Measurements from ENCODE around the gene BRCA1. TPM values are rescaled to one million over a fixed set of nuclear protein-coding genes. Genes with fewer than 3 reads are reported as not detected.

Gene BRCA1
- total RNA-seq, 1 experiment from 2014 or later = 44.1 TPM

GRCh38 chr17:43013296-43013695 is 111.9 kb downstream of the BRCA1 start:
- H3K27ac ChIP-seq (ENCODE audit: low read depth, low read length) = no peak overlapping the region
- H3K4me2 ChIP-seq (ENCODE audit: low read length) = no peak overlapping the region
- no peak for ATAC-seq
- no peaks in the 10 kb centered on the region for H4K20me1 ChIP-seq (ENCODE audit: insufficient read depth)
- H3K9ac ChIP-seq (ENCODE audit: low read length) = no peak overlapping the region
- no peaks in the 10 kb centered on the region for H3K79me2 ChIP-seq (ENCODE audit: insufficient read depth, low read length)
- TF ChIP-seq EZH2 (IDR thresholded peaks at IDR 0.05) (no peak), SRF (IDR thresholded peaks at IDR 0.05; ENCODE audit: low read depth) (no peak), ATF3 (IDR thresholded peaks at IDR 0.05) (no peak), MAX (IDR thresholded peaks at IDR 0.05) (no peak), ZFX (IDR thresholded peaks at IDR 0.05) (no peak)
- no peak for DNase-seq (ENCODE audit: low read depth, low spot score)
- no peak overlapping the region for H3K4me3 ChIP-seq (replicated peaks in 1 of 2; ENCODE audit: low read depth in 1 of 2, low read length in 2 of 2)
- no TSS peak for BruUV-seq (replicated peaks)
- CTCF ChIA-PET = interaction anchor here (1.6 kb wide), 1 partner anchor 11 kb away, joined by 5 read pairs; no protein-coding TSS in a partner anchor
- peaks cover 0 to 9% of the 10 kb centered on the region in 2 experiments; a peak in 3 of 4 replicates for H3K36me3 ChIP-seq (ENCODE audit: control insufficient read depth in 1 of 2, insufficient read depth in 2 of 2, low read length in 2 of 2)
- no peaks in the 10 kb centered on the region for H3K9me3 ChIP-seq (ENCODE audit: control insufficient read depth in 1 of 2, insufficient read depth in 1 of 2, low read depth in 1 of 2, low read length in 2 of 2)
- peaks cover 10 to 25% of the 10 kb centered on the region in 2 experiments; a peak in 3 of 4 replicates for H3K4me1 ChIP-seq (ENCODE audit: control insufficient read depth in 1 of 2, insufficient read depth in 2 of 2, low read length in 2 of 2)
- no peaks in the 10 kb centered on the region for H3K27me3 ChIP-seq (ENCODE audit: insufficient read depth, low read length)
- intact Hi-C loops (cut with micrococcal nuclease) = no loop called here
- H2AFZ ChIP-seq (ENCODE audit: low read depth, low read length, poor library complexity, severe bottlenecking) = no peak overlapping the region
- RAD21 ChIA-PET (ENCODE audit: low non-redundant PET in 1 of 2, low total read pairs in 2 of 2, uncharacterized antibody in 2 of 2, unreplicated experiment in 2 of 2) = no interaction called here
- H3K9me2 ChIP-seq (ENCODE audit: insufficient read depth) = no peaks in the 10 kb centered on the region
- POLR2A ChIA-PET = interaction anchor here (1.5 to 1.7 kb wide), 2 partner anchors 9 to 15 kb away, joined by 6 read pairs; partner anchors contain the start of gene RPL27

- intact Hi-C loops (cut with micrococcal nuclease) = no loop called here
- ATAC-seq (no peak), DNase-seq (ENCODE audit: low read depth, low spot score) (no peak)
- H3K27ac ChIP-seq (ENCODE audit: low read depth, low read length) = no peak overlapping the region
- peaks cover 10 to 29% of the 10 kb centered on the region in 2 experiments; a peak in 3 of 4 replicates for H3K4me1 ChIP-seq (ENCODE audit: control insufficient read depth in 1 of 2, insufficient read depth in 2 of 2, low read length in 2 of 2)
- no TSS peak for BruUV-seq (replicated peaks)
- H2AFZ ChIP-seq (ENCODE audit: low read depth, low read length, poor library complexity, severe bottlenecking) = no peak overlapping the region
- H4K20me1 ChIP-seq (ENCODE audit: insufficient read depth) = no peaks in the 10 kb centered on the region
- no peak overlapping the region for H3K4me2 ChIP-seq (ENCODE audit: low read length)
- H3K27me3 ChIP-seq (ENCODE audit: insufficient read depth, low read length) = no peaks in the 10 kb centered on the region
- H3K9me3 ChIP-seq (ENCODE audit: control insufficient read depth in 1 of 2, insufficient read depth in 1 of 2, low read depth in 1 of 2, low read length in 2 of 2) = no peaks in the 10 kb centered on the region
- H3K36me3 ChIP-seq (ENCODE audit: control insufficient read depth in 1 of 2, insufficient read depth in 2 of 2, low read length in 2 of 2) = 0 out of 4 replicates have a peak, but pooled peaks cover 0 to 3% of the 10 kb centered on the region in 2 experiments
- RAD21 ChIA-PET (ENCODE audit: low non-redundant PET in 1 of 2, low total read pairs in 2 of 2, uncharacterized antibody in 2 of 2, unreplicated experiment in 2 of 2) = no interaction called here
- TF ChIP-seq EZH2 (IDR thresholded peaks at IDR 0.05) (no peak), CBX3 (IDR thresholded peaks at IDR 0.05; ENCODE audit: low read depth) (no peak), MAX (IDR thresholded peaks at IDR 0.05) (no peak)
- no peaks in the 10 kb centered on the region for H3K9me2 ChIP-seq (ENCODE audit: insufficient read depth)
- H3K9ac ChIP-seq (ENCODE audit: low read length) = no peak overlapping the region; the same call in 1 of the 2 replicates
- CTCF ChIA-PET = interaction anchor here (1.6 kb wide), 1 partner anchor 12 kb away, joined by 5 read pairs; no protein-coding TSS in a partner anchor
- no peak overlapping the region for H3K4me3 ChIP-seq (replicated peaks in 1 of 2; ENCODE audit: low read depth in 1 of 2, low read length in 2 of 2)
- POLR2A ChIA-PET = interaction anchor here (1.4 to 1.7 kb wide), 3 partner anchors 8 to 14 kb away, joined by 4 to 6 read pairs (median 6); partner anchors contain the start of gene RPL27
- H3K79me2 ChIP-seq (ENCODE audit: insufficient read depth, low read length) = no peaks in the 10 kb centered on the region
Measured at GRCh38 chr17:43011728-43012472, 113.3 kb downstream of the BRCA1 start.
